ENCODE measurements around the gene FANCD2.
"Not testable (repeated sequence)": the region's sequence is repeated elsewhere in the genome, so short reads cannot be mapped to it uniquely, and the experiment has no call there.

The FANCD2 gene

GRCh38 chr3:10026084-10026890 lies at the start of gene FANCD2:
Gene FANCD2 (plus strand): TSS chr3:10026437. CDS start chr3:10028658, 2,221 bp downstream.
- DNase-seq = no peak

DNA sequence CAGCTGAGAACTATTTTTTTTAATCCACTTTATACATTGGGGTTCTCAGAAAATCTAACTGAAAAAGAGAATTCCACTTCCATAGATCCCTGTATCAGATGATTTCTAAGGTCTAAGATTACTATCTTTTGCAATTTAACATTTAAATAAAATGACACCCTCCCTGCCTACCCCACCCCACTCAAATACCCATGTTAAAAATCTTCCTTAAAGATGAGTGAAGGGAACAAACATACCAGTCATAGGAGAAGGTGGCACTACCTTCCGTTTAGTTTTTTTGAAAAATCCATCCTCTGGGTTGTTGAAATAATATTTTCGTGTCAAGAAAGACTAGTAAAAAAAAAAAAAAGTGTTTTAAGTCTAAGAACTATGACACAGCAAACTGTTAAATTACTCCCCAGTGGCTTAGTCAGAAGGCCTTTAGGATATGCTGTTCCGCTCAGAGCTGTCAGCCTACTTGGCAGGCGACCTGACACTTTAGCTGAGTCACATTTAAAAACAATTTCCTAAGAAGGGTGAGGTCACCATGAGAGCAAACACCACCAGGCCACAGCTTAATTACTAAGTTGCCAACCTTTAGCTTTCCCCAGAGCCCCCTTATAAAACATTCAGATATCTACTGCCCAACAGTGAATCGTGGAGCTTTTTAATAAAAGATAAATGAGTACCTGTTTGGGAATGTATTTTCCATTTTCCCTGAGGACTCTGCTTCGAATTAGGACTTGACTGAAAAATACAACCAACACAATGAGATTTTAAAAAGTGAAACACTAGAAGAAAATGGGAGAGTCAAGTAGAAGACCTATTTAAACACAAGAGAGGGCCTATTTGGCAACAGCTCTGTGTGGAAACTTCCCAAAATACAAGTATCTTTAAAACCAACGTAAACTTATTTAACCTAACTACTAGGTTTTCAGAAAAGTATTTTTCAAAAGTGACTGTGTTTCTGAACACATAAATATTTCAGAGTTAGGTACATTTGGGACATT lies 49.2 kb upstream of the FANCD2 start:
- no peak for DNase-seq

GRCh38 chr3:9978710-9979305 lies 47.4 kb upstream of the FANCD2 start:
- DNase-seq = no peak

- DNase-seq = no peak
These were observed 46.0 kb upstream of the FANCD2 start for GRCh38 chr3:9980251-9980650.

GRCh38 chr3:9986230-9986725 lies 40.0 kb upstream of the FANCD2 start:
- DNase-seq = no peak

DNA sequence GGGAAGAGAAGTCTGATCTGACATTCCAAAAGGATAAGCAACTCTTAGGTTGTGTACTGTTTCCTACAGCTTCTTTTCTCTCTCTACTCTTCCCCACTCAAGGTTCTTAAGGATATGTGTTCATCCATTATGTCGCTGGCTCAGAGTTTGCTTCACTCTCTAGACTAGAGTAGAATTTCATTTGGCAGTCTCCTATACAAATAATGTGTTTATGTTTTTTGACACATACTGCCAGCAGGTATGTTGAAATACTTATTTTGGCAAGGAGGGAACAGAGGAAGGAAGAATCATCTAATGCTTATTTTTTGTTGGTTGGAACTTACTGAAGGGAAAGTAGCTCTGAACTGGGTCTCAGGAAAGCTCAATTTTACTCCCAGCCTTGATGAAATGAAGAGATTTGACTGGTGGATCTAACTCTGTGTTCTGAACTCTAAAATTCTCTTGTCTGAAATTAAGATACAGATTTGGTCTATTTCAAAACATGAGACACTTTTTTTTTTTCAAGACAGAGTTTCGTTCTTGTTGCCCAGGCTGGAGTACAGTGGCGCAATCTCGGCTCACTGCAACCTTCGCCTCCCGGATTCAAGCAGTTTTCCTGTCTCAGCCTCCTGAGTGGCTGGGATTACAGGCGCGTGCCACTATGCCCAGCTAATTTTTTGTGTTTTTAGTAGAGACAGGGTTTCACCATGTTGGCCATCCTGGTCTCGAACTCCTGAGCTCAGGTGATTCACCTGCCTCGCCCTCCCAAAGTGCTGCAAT lies 32.0 kb upstream of the FANCD2 start:
- no peak for DNase-seq

GRCh38 chr3:10000686-10001085 lies 25.6 kb upstream of the FANCD2 start:
- DNase-seq = no peak

DNA sequence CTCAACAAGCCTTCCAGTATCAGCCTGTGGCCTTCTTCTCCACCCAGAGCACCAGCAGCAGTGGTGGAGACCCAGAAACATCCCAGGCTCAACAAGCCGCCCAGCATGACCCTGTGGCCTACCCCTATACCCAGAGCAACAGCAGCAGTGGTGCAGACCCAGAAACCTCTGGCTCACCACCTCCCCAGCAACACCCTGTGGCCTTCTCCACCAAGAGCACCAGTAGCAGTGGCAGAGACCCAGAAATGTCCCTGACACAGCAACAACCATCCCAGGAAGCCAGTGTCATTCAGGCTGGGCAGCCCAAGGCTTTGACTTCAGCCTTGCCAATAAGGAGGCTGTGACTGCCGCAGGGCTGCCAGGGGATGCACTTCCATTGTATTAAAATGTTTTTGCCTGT lies 23.3 kb upstream of the FANCD2 start:
- no peak for DNase-seq

- no peak for DNase-seq
These were observed 21.7 kb upstream of the FANCD2 start for GRCh38 chr3:10004506-10004905.

DNA sequence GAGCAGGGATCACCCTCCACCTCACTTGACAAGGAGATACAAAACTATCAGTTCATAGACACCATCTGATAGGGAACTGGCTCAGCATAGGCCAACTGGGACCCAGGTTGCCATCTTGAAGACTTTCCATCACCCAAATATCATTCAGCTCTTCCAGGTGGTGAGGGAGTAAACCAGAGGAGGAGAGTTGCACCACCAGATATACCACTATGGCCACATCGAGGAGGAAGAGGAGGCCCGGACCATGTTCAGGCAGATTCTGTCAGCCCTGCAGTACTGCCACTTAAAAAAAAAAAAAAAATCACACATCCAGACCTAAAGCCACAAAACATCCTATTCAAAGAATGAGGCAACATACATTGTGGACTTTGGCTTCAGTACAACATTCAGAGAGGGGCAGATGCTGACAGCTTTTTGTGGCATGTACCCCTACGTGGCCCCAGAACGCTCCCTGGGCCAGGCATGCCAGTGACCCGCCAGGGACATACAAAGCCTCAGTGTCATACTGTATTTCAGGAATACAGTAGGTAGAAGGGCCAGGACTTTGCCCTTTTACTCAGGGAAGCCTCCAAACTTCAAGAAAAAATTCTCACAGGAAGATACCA lies 21.2 kb upstream of the FANCD2 start:
- no peak for DNase-seq

- DNase-seq = no peak
These were observed 20.0 kb upstream of the FANCD2 start for GRCh38 chr3:10006048-10006761.

DNA sequence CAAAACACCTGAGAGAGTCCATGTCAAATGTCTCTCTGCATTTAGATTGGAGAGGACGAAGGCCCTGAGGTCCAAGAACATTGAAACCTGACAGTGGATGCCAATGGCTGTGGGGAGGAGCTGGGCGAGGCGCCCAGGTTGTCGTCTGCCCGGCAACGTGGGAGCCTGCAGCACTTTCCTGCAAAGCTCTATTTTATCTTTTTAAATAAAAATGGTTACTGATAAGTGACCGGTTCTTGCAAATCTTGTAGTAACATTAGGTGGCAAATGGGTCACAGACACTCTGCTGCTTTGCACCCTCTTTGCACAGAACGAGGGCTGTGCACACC lies 19.5 kb upstream of the FANCD2 start:
- DNase-seq = no peak

- no peak for DNase-seq
These were observed 19.0 kb upstream of the FANCD2 start for GRCh38 chr3:10007126-10007782.

- DNase-seq = not testable (repeated sequence)
These were observed 18.0 kb upstream of the FANCD2 start for GRCh38 chr3:10008216-10008587.

- DNase-seq = no peak
These were observed 17.5 kb upstream of the FANCD2 start for GRCh38 chr3:10008588-10009344.

GRCh38 chr3:10010421-10010877 lies 15.8 kb upstream of the FANCD2 start:
- DNase-seq = no peak

DNA sequence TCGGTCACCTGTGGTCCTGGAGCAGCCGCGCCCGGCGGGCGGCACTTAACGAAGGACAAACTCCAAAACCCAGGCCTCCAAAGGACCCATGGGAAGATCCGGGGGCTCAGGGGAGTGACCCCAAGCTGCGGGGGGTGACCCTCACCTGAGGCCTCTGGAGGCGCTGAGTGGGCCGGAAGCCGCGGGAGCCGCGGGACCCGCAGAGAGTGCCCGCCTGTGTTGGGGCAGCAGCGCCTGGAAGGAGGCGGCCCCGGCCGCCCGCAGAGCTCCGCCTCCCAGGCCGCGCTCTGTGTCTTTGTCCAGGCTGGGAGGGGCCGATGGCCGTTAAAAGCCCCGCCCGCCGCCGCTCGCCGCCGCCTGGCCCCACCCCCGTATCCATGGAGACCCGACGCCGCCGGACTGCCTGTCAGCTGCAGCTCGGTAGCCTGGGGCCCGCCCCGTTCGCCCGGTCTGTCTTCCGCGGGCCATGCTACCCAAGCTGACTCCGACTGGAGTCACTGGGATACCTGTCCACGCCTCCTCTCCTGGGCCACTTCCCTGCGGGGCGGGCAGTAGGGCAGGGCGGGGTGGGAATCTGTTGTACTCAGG lies 15.3 kb upstream of the FANCD2 start:
- DNase-seq = peak; percentile 23

GRCh38 chr3:10011631-10012030 lies 14.6 kb upstream of the FANCD2 start:
- no peak for DNase-seq

DNA sequence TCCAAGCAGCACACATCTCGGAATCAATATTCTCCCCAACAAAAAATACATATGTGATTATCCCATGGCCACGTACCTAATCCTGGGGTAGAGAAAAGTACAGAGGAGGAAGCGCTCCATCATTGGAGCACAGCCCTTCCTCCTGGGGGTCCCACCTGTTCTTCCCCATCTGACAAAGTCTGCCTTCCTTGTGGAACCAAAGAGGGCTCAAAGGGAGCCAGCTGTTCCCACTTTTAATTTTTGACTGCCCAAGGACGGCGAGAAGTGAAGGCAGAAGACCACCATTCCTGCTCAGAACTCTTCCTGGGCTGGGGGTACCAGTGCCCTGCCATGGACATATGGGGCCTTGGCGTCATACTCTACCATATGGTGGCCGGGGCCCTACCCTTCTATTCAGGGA lies 14.1 kb upstream of the FANCD2 start:
- DNase-seq = no peak

GRCh38 chr3:10015461-10015904 lies 10.8 kb upstream of the FANCD2 start:
- DNase-seq = no peak
